Activated CD8-positive, alpha-beta T cell treated with anti-CD3 and anti-CD28 coated beads for 36 hours (primary cell): Measurements from ENCODE around the gene MYH11. TPM values are rescaled to one million over a fixed set of nuclear protein-coding genes. Genes with fewer than 3 reads are reported as not detected.

Experiments
- ATAC-seq: fragments of 200-7000 bp; cut with Tn5 transposase; one replicate; pipeline ENCODE4 v1.10.0; 2021; ENCODE audit warnings: mild to moderate bottlenecking, moderate library complexity
- CTCF ChIA-PET: fragments of 350-600 bp; sonication (Branson Sonifier 250); formaldehyde crosslinking; loops from one replicate; lab custom pipeline; 2021; ENCODE audit warnings: antibody characterized with exemption; lab: Charles Lee
- POLR2A ChIA-PET: fragments of 350-600 bp; sonication (Branson Sonifier 250); formaldehyde crosslinking; loops from one replicate; lab custom pipeline; 2021; ENCODE audit warnings: antibody characterized with exemption; lab: Charles Lee
- DNase-seq: peaks from one replicate; pipeline ENCODE4 v3.0.0-alpha.2; 2020
- H3K27ac Mint-ChIP-seq: one replicate; pipeline ENCODE4 v1.8.0; 2021; ENCODE audit warnings: mild to moderate bottlenecking, mixed read lengths
- H3K27me3 Mint-ChIP-seq: one replicate; pipeline ENCODE4 v1.8.0; 2021; ENCODE audit warnings: mixed read lengths
- H3K36me3 Mint-ChIP-seq: one replicate; pipeline ENCODE4 v1.8.0; 2021; ENCODE audit warnings: low read depth, mixed read lengths
- H3K4me1 Mint-ChIP-seq: one replicate; pipeline ENCODE4 v1.8.0; 2021; ENCODE audit warnings: low read depth, mixed read lengths
- H3K4me3 Mint-ChIP-seq: one replicate; pipeline ENCODE4 v1.8.0; 2021; ENCODE audit warnings: mild to moderate bottlenecking, moderate library complexity, mixed read lengths
- H3K9me3 Mint-ChIP-seq: one replicate; pipeline ENCODE4 v1.8.0; 2021; ENCODE audit warnings: mixed read lengths
- CTCF ChIP-seq: fragments of 200-600 bp; IDR thresholded peaks from one replicate; pipeline ENCODE4 v1.8.0; 2022; ENCODE audit warnings: antibody characterized with exemption, mild to moderate bottlenecking
- intact Hi-C: fragments of 100-400 bp; cut with micrococcal nuclease; formaldehyde crosslinking; loops from one replicate; pipeline ENCODE4 v1.10.0; 2022
- total RNA-seq, 2 experiments: library from RNA; stranded (reverse); gene quantifications; one replicate each; pipeline ENCODE4 v1.2.3, GENCODE V29; 2021

MYH11 gene
- total RNA-seq, 2 experiments from 2014 or later, result not detected

- H3K4me3 Mint-ChIP-seq, result no peak overlapping the region
- intact Hi-C loops, result no loop called here
- H3K36me3 Mint-ChIP-seq, result peaks cover 19% of the 10 kb centered on the region
- no peaks in the 10 kb centered on the region for H3K4me1 Mint-ChIP-seq
- DNase-seq, result no peak
- ATAC-seq, result no peak
- H3K27me3 Mint-ChIP-seq, result no peaks in the 10 kb centered on the region
- ChIA-PET CTCF (interaction anchor here (1.3 kb wide), 1 partner anchor 19 kb away, joined by 3 read pairs; no protein-coding TSS in a partner anchor), POLR2A (no interaction called here)
- H3K27ac Mint-ChIP-seq, result no peak overlapping the region
- no peaks in the 10 kb centered on the region for H3K9me3 Mint-ChIP-seq
- TF ChIP-seq CTCF, result no peak
These were observed 133.0 kb downstream of the MYH11 start for GRCh38 chr16:15723808-15724207.

GRCh38 chr16:15721018-15721417 lies 135.8 kb downstream of the MYH11 start:
- H3K9me3 Mint-ChIP-seq, result no peaks in the 10 kb centered on the region
- no peak for DNase-seq
- H3K36me3 Mint-ChIP-seq, result peaks cover 20% of the 10 kb centered on the region
- intact Hi-C loops, result no loop called here
- no peaks in the 10 kb centered on the region for H3K4me1 Mint-ChIP-seq
- H3K4me3 Mint-ChIP-seq, result no peak overlapping the region
- no peak for ATAC-seq
- H3K27me3 Mint-ChIP-seq, result no peaks in the 10 kb centered on the region
- no peak overlapping the region for H3K27ac Mint-ChIP-seq
- POLR2A ChIA-PET, result interaction anchor here (0.5 to 0.9 kb wide), 2 partner anchors 136 to 182 kb away, joined by 3 read pairs; partner anchors contain the start of gene MYH11
- CTCF ChIA-PET, result interaction anchor here (0.6 to 1.3 kb wide), 2 partner anchors 8 to 12 kb away, joined by 3 read pairs; no protein-coding TSS in a partner anchor
- no peak for TF ChIP-seq CTCF

- Mint-ChIP-seq H3K27me3 (no peaks in the 10 kb centered on the region), H3K9me3 (no peaks in the 10 kb centered on the region), H3K4me1 (no peaks in the 10 kb centered on the region), H3K27ac (no peak overlapping the region), H3K4me3 (no peak overlapping the region), H3K36me3 (peaks cover 14% of the 10 kb centered on the region)
- ATAC-seq (no peak), DNase-seq (no peak)
- ChIA-PET POLR2A (no interaction called here), CTCF (interaction anchor here (1.3 to 2.1 kb wide), 2 partner anchors 11 to 39 kb away, joined by 3 to 7 read pairs; no protein-coding TSS in a partner anchor)
- no peak for TF ChIP-seq CTCF
- intact Hi-C loops, result no loop called here
These were observed 140.0 kb downstream of the MYH11 start for GRCh38 chr16:15716694-15717447.

GRCh38 chr16:15715221-15715620 lies 141.6 kb downstream of the MYH11 start:
- no peak for ATAC-seq
- DNase-seq, result no peak
- ChIA-PET POLR2A (interaction anchor here (1.0 kb wide), 1 partner anchor 42 kb away, joined by 3 read pairs; no protein-coding TSS in a partner anchor), CTCF (no interaction called here)
- H3K4me1 Mint-ChIP-seq, result no peaks in the 10 kb centered on the region
- peaks cover 11% of the 10 kb centered on the region for H3K36me3 Mint-ChIP-seq
- no peak overlapping the region for H3K27ac Mint-ChIP-seq
- H3K27me3 Mint-ChIP-seq, result no peaks in the 10 kb centered on the region
- no peaks in the 10 kb centered on the region for H3K9me3 Mint-ChIP-seq
- intact Hi-C loops, result no loop called here
- H3K4me3 Mint-ChIP-seq, result no peak overlapping the region
- TF ChIP-seq CTCF, result no peak
